ENCODE data around the gene ICAM1.

- TF ChIP-seq POLR2A (IDR thresholded peaks at IDR 0.05; ENCODE audit: low read depth, low read length): no peak
- TF ChIP-seq POLR2AphosphoS5 (IDR thresholded peaks at IDR 0.05; ENCODE audit: low read depth, low read length): no peak; the same call in 1 of the 2 replicates
- no peak for TF ChIP-seq TAF1 (IDR thresholded peaks at IDR 0.05; ENCODE audit: borderline replicate concordance, low read depth, low read length)
Observed at GRCh38 chr19:10283301-10284064, 12.6 kb downstream of the ICAM1 start.
